Activated CD8-positive, alpha-beta memory T cell treated with anti-CD3 and anti-CD28 coated beads for 1 hour (primary cell): Measurements from ENCODE around the gene TENM4.

Experiments used
- DNase-seq, 2 donors: peaks; one replicate each; pipeline ENCODE4 v3.0.0-alpha.2; 2020; ENCODE audit warnings: low read depth in 1 of 2; ENCODE audit errors: extremely low read depth in 1 of 2

The TENM4 gene

GRCh38 chr11:79393362-79394043 is 47.3 kb downstream of the TENM4 start:
- no peak for DNase-seq

DNA sequence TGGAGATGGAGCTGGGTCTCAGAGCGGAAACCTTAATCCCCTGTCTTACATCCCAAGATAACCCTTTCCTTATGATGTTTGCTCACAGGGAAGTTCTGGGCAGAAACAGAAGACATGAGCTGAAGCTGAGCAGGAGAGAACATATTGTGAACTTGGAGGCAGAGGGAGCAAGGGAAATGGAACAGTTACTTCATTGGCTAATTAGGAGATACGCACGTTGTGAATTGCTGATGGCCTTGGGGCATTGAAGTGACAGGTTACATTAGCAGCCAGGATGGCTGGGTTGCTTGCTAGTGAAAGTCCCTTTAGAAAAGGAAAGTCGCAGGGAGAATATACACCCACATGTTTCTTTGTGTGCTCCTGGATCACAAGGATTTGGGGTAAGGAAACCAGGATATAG is 48.7 kb downstream of the TENM4 start:
- no peak for DNase-seq

- DNase-seq: no peak
Measured at GRCh38 chr11:79390923-79391322, 49.9 kb downstream of the TENM4 start.

- no peak for DNase-seq
Measured at GRCh38 chr11:79390477-79390876, 50.4 kb downstream of the TENM4 start.

GRCh38 chr11:79388201-79388600 is 52.6 kb downstream of the TENM4 start:
- DNase-seq: no peak

DNA sequence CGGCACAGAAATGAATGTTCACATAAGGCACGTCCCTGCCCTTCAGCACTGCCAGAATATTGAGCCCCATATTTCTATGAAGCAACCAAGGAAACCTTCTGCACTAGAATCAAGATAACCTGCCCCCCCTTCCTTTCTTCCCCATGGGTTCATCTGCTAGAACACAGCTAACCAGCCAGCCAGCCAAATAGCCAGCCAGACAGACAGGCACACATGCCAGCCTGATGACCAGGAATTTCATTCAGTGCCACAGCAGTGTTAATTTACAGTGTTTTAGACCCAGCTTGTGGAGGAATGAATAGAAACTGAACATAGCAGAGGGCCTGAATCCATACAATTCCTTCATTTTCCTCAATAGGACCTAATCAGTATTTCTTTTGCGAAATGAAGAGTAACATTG is 57.0 kb downstream of the TENM4 start:
- no peak for DNase-seq

DNA sequence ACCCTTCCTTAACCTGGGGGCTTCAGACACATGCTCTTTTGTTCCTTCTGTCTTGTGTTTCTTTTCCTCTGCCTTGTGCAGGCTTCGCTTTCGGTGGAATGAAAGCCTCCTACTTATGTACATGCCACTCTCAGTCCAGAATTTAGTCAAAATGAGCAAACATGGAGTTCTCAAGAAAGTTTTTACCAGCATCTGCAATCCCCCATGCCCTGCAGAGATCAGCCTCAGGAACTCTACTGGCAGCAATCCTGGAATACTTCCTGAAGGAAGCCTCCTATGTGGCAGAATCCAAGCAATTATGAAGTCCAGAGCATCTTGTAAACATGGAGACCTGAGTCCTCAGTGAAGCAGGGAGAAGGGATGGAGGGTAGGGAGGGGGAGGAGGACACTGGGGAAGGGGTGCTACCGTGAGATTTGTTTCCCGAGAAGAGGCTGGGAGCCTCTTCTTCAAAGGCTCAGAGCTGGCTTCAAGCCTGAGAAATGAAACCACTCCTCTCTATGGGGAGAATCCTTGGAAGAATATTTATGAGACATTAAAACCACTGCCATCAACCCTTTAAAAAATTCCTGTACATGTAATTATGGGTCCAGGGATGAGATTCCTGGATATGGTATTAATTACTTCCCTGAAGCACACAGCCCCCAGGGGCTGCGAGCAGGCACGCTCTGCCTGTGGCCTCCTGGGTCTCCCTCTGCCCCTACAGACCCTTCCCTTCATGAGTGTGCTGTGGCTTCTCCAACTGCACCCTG is 58.4 kb downstream of the TENM4 start:
- no peak for DNase-seq

DNA sequence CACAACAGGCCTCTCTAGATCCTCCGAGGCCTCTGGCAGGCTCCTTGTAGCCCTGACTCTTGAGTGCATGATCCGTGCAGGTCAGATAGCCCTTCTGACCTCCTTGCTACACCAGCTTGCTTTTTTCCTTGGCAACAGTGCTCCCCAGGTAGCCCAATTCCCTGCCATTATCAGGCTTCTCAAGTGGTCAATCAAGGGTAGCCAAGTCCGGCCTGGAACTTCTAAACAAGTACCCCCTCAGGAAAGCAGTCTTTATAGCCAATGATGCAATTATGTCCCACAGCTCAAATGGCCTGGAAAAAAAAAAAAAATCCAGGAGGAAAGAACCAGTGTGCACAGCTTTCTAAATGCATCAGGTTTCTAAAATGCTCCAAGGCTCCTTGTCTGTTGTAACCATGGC is 59.8 kb downstream of the TENM4 start:
- no peak for DNase-seq

DNA sequence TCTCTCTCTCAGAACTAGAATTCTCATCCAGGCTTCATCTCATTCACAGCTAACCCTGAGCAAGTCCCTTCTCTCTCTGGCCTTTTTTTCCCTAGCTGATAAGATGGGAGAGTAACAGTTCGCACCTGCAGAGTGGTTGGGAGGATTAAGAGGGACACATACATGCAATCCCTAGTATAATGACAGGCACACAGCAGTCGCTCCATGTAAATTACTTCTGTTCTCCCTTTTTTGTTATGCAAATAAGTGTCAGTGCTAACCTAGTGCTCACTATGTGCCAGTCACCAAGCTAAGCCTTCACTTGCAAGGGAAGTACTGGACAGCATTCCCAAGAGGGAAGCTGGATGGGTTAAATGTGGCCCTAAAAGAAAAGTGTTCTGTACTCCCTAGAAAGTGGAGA is 63.4 kb downstream of the TENM4 start:
- no peak for DNase-seq

GRCh38 chr11:79375818-79376550 is 64.8 kb downstream of the TENM4 start:
- no peak for DNase-seq

GRCh38 chr11:79374727-79375126 is 66.1 kb downstream of the TENM4 start:
- no peak for DNase-seq

DNA sequence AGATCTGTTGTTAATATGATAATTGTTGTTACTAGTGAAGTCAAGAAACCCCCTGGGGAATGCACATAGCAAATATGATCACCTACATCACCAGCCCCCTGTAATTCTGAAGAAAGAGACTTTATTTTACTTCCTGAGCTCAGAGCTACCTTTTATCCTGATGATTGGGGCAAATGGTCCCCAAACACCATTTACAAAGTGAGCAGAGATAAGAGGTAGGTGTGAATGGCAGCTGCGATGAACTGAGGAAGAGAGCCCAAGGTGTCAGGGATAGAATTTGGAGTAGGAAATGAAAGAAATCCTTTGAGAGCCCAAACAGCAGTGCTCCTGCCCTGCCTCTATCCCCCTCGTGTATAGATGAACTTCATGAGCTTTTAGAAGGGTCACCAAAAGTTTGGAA is 69.1 kb downstream of the TENM4 start:
- no peak for DNase-seq

GRCh38 chr11:79371152-79371551 is 69.7 kb downstream of the TENM4 start:
- DNase-seq: no peak

DNA sequence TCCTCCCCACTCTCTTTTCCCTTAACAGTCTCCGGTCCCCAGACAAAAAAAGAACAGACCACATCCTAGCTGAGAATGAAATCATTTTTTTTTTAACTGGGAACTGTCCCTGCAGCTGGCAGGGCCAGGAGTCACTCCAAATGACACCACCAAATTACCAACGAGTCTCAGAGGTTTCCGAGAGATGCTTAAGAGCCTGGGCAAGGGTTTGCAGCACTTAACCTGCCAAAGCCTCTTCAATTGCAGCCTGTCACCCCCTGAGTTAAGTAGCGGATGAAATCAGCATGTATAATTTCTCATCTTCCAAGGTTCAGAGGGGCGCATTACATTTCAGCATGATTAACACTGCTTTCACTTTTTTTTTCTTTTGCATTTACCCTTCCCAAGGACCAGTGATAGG is 71.8 kb downstream of the TENM4 start:
- no peak for DNase-seq

DNA sequence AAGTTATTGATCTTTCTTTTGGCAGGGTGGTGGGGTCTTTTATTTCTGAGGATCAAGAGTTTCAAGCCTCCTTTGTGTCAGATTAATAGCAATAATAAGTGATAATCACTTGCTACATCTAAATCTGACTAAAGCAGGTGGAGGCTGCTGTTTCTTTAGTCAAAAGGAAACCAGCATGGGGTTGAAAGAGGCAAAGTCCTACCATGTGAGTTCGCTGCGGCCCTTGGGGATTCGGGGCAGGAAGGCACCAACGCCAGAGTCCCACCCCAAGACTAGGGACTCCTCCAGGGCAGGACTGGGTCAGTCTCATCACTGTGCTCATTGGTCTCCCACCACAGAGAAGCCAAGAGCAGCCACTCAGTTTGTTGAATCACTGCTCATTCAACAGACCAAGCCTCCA is 73.0 kb downstream of the TENM4 start:
- no peak for DNase-seq

- DNase-seq: no peak
Measured at GRCh38 chr11:79366218-79366617, 74.6 kb downstream of the TENM4 start.

DNA sequence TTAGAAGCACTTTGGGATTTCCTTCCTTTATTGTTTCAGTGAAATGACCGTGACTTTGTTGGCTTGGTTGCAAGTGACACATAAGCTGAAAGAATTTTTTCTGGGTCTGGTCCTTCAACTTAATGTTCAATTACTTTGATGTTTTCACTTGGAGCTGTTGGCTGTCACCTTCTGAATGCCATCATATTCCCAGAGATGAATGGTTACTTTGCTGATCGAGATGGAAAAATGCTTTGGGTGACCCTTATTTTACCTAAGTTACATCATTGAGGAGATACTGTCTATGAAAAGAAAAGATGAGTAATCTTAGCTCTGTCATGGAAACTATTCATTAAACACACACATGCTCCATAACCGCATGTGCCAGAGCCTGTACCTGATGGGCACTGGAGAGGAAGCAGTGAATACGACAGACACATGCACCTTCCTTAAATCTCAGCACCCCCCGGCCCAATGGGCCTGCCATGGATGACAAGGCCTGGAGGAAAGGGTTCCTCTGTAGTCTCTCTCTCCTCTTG is 76.9 kb downstream of the TENM4 start:
- DNase-seq: no peak

DNA sequence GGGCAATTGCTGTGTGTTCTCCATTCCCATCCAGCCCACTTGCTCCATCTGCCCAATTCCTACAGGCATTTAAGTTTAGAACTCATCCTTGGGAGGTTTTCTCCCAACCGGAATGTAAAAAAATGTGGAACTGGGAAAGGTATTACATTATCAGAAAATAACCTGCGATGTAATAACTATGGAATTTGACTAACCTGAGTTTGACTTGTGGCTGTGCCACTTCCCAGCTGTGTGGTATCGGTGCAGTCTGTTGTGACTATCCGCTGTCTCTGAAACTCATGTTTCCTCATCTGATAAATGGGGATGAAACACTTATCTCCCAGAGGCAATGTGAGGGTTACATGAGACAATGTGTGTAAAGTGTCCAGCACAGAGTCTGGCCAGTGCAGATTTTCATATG is 77.6 kb downstream of the TENM4 start:
- no peak for DNase-seq

- DNase-seq: no peak
Measured at GRCh38 chr11:79362821-79363220, 78.0 kb downstream of the TENM4 start.

DNA sequence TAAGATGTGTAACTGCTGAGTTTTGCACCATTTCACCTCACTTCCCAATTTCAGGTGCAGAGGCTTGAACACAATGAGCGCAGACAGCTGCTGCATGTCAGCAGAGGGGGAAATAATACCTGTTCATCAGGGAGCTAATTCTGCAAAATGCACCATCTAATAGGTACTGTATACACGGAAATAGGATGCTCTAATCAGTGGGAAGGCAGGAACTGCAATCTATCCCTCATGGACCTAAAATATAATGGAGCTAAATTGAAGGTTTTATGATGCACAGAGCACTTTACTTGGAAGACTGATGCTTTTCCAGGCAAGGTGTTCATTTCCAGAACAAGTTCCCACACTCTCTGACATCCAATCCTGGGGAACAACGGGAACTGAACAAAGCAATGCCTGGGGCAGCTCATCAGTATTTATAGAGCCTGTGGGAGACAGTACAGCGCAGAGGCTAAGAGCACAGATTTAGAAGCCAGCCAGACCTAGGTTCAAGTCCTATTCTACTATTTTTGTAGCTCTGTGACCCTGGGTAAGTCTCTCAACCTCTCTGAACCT is 78.5 kb downstream of the TENM4 start:
- no peak for DNase-seq

- no peak for DNase-seq
Measured at GRCh38 chr11:79358258-79358657, 82.6 kb downstream of the TENM4 start.
